Fibroblast of villous mesenchyme (primary cell): ENCODE measurements around the gene UNC13C. TPM values are rescaled to one million over a fixed set of nuclear protein-coding genes. Genes with fewer than 3 reads are reported as not detected.

Experiments used
- DNase-seq: peaks from one replicate; pipeline ENCODE4 v3.0.0-alpha.2; 2010; ENCODE audit warnings: low read depth
- H3K4me3 ChIP-seq: 2 replicates; pipeline ENCODE4 v1.5.1; 2011; ENCODE audit warnings: low read depth, mild to moderate bottlenecking, low read length
- CTCF ChIP-seq: IDR thresholded peaks from 2 replicates; pipeline ENCODE4 v1.5.1; 2012; ENCODE audit warnings: low read depth, mild to moderate bottlenecking, low read length; ENCODE audit not compliant: insufficient read depth
- total RNA-seq: library from RNA; depleted of rRNA; stranded (reverse); fragments of >200 nt; gene quantifications from 2 replicates; pipeline ENCODE4 v1.2.3, GENCODE V29; 2012

UNC13C gene
- total RNA-seq, 1 donor, result not detected

GRCh38 chr15:54127574-54127973, 149.3 kb downstream of the UNC13C start:
- H3K4me3 ChIP-seq, result no peak overlapping the region
- no peak for DNase-seq
- no peak for TF ChIP-seq CTCF

- no peak overlapping the region for H3K4me3 ChIP-seq
- DNase-seq, result no peak
- TF ChIP-seq CTCF, result no peak
Measured at GRCh38 chr15:54131410-54131809, 153.2 kb downstream of the UNC13C start.

GRCh38 chr15:54149115-54149531, 170.9 kb downstream of the UNC13C start:
- DNase-seq, result no peak
- no peak overlapping the region for H3K4me3 ChIP-seq
- no peak for TF ChIP-seq CTCF

- no peak for TF ChIP-seq CTCF
- DNase-seq, result no peak
Measured at GRCh38 chr15:54150255-54150654, 172.0 kb downstream of the UNC13C start.

GRCh38 chr15:54159012-54159411, 180.8 kb downstream of the UNC13C start:
- H3K4me3 ChIP-seq, result no peak overlapping the region
- TF ChIP-seq CTCF, result no peak
- DNase-seq, result no peak

More at GRCh38 chr15:54150255-54150654, 172.0 kb downstream of the UNC13C start:
- no peak overlapping the region for H3K4me3 ChIP-seq

- H3K4me3 ChIP-seq, result no peak overlapping the region
- TF ChIP-seq CTCF, result no peak
- no peak for DNase-seq
Measured at GRCh38 chr15:54187325-54187724, 209.1 kb downstream of the UNC13C start.

- no peak overlapping the region for H3K4me3 ChIP-seq
- no peak for TF ChIP-seq CTCF
- DNase-seq, result no peak
Measured at GRCh38 chr15:54197995-54198394, 219.8 kb downstream of the UNC13C start.
